SU-DHL-6 (cell line): ENCODE data around the gene SPRR2B.
"Not testable (repeated sequence)": the region's sequence is repeated elsewhere in the genome, so short reads cannot be mapped to it uniquely, and the experiment has no call there.

ENCODE experiments used
- H2AFZ ChIP-seq: fragments of 200-600 bp; sonication (generic); 2 replicates; pipeline ENCODE4 v1.6.1; 2014; ENCODE audit warnings: low read depth, mild to moderate bottlenecking, moderate library complexity, mixed read lengths, antibody characterized with exemption, low read length; ENCODE audit not compliant: severe bottlenecking
- H3F3A ChIP-seq: fragments of 200-600 bp; shearing (Covaris generic); 2 replicates; pipeline ENCODE4 v1.6.0; 2016; ENCODE audit warnings: antibody characterized with exemption, mild to moderate bottlenecking; ENCODE audit not compliant: insufficient read depth
- H3K27ac ChIP-seq: fragments of 200-600 bp; sonication (generic); 2 replicates; pipeline ENCODE4 v1.5.1; 2016; ENCODE audit warnings: low read depth, mild to moderate bottlenecking, low read length, moderate library complexity, mixed read lengths
- H3K27me3 ChIP-seq: fragments of 200-600 bp; sonication (generic), shearing (Covaris generic); 2 replicates; pipeline ENCODE4 v1.6.0; 2014; ENCODE audit warnings: mild to moderate bottlenecking, low read length
- H3K36me3 ChIP-seq: fragments of 200-600 bp; sonication (generic); 2 replicates; pipeline ENCODE4 v1.6.1; 2014; ENCODE audit warnings: mild to moderate bottlenecking, low read length, mixed read lengths
- H3K4me2 ChIP-seq: fragments of 300-600, 200-600 bp; shearing (Covaris generic), sonication (generic); 2 replicates; pipeline ENCODE4 v1.6.0; 2014; ENCODE audit warnings: low read length, low read depth, mild to moderate bottlenecking; ENCODE audit not compliant: poor library complexity, severe bottlenecking
- H3K4me3 ChIP-seq: fragments of 200-600 bp; sonication (generic); 2 replicates; pipeline ENCODE4 v1.5.1; 2014; ENCODE audit warnings: antibody characterized with exemption, low read length, mild to moderate bottlenecking, mixed read lengths; ENCODE audit not compliant: insufficient read depth, poor library complexity, severe bottlenecking
- H3K79me2 ChIP-seq: fragments of 200-600 bp; sonication (generic); 2 replicates; pipeline ENCODE4 v1.6.1; 2014; ENCODE audit warnings: mild to moderate bottlenecking, low read length, moderate library complexity; ENCODE audit not compliant: insufficient read depth
- H3K9ac ChIP-seq: fragments of 200-600 bp; sonication (generic); 2 replicates; pipeline ENCODE4 v1.7.0; 2014; ENCODE audit warnings: mild to moderate bottlenecking, low read length
- H3K9me2 ChIP-seq: fragments of 200-600 bp; sonication (generic); replicated peaks from 2 replicates; pipeline ENCODE4 v1.6.1; 2014; ENCODE audit warnings: low read length; ENCODE audit not compliant: insufficient read depth
- H3K9me3 ChIP-seq: fragments of 200-600 bp; sonication (generic); 2 replicates; pipeline ENCODE4 v1.6.1; 2014; ENCODE audit warnings: low read length, mixed read lengths; ENCODE audit not compliant: insufficient read depth
- H4K20me1 ChIP-seq: fragments of 200-600 bp; sonication (generic); 2 replicates; pipeline ENCODE4 v1.6.1; 2014; ENCODE audit warnings: low read depth, mild to moderate bottlenecking, antibody characterized with exemption, low read length, moderate library complexity, mixed read lengths
- EZH2phosphoT487 ChIP-seq: fragments of 200-600 bp; sonication (generic), shearing (Covaris generic); conservative IDR thresholded peaks from 2 replicates; pipeline ENCODE4 v1.6.1; 2018; ENCODE audit warnings: mild to moderate bottlenecking, antibody characterized with exemption, low read length, moderate library complexity, mixed read lengths
- TF ChIP-seq, protein P1 (sequence below): fragments of 200-600 bp; sonication (generic); IDR thresholded peaks from one replicate; pipeline ENCODE4 v1.5.1; 2017; ENCODE audit warnings: antibody characterized with exemption, mild to moderate bottlenecking, low read length, moderate library complexity; ENCODE audit not compliant: insufficient read depth, poor library complexity, severe bottlenecking

The SPRR2B gene

GRCh38 chr1:153028766-153029165 lies 42.6 kb downstream of the SPRR2B start:
- Histone ChIP-seq H3F3A (no peaks in the 10 kb centered on the region), H3K27ac (no peak overlapping the region), H3K36me3 (no peaks in the 10 kb centered on the region), H2AFZ (no peak overlapping the region), H3K27me3 (no peaks in the 10 kb centered on the region), H3K9me2 (no peaks in the 10 kb centered on the region), H3K9me3 (no peaks in the 10 kb centered on the region), H4K20me1 (no peaks in the 10 kb centered on the region), H3K4me3 (no peak overlapping the region), H3K9ac (no peak overlapping the region), H3K4me2 (no peak overlapping the region), H3K79me2 (no peaks in the 10 kb centered on the region)
- TF ChIP-seq, protein P1, sequence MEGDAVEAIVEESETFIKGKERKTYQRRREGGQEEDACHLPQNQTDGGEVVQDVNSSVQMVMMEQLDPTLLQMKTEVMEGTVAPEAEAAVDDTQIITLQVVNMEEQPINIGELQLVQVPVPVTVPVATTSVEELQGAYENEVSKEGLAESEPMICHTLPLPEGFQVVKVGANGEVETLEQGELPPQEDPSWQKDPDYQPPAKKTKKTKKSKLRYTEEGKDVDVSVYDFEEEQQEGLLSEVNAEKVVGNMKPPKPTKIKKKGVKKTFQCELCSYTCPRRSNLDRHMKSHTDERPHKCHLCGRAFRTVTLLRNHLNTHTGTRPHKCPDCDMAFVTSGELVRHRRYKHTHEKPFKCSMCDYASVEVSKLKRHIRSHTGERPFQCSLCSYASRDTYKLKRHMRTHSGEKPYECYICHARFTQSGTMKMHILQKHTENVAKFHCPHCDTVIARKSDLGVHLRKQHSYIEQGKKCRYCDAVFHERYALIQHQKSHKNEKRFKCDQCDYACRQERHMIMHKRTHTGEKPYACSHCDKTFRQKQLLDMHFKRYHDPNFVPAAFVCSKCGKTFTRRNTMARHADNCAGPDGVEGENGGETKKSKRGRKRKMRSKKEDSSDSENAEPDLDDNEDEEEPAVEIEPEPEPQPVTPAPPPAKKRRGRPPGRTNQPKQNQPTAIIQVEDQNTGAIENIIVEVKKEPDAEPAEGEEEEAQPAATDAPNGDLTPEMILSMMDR = no peak
- no peak for TF ChIP-seq EZH2phosphoT487

- no peak overlapping the region for H3K4me3 ChIP-seq
- no peak overlapping the region for H3K27ac ChIP-seq
- no peak for TF ChIP-seq EZH2phosphoT487
- TF ChIP-seq, protein P1 = no peak
- no peak overlapping the region for H3K4me2 ChIP-seq
- H3K9ac ChIP-seq = no peak overlapping the region
- no peaks in the 10 kb centered on the region for H4K20me1 ChIP-seq
- H3K36me3 ChIP-seq = no peaks in the 10 kb centered on the region
- H3F3A ChIP-seq = no peaks in the 10 kb centered on the region
- no peaks in the 10 kb centered on the region for H3K9me3 ChIP-seq
- no peaks in the 10 kb centered on the region for H3K27me3 ChIP-seq
- no peak overlapping the region for H2AFZ ChIP-seq
- H3K79me2 ChIP-seq = no peaks in the 10 kb centered on the region
- H3K9me2 ChIP-seq = no peaks in the 10 kb centered on the region
Observed at GRCh38 chr1:153025797-153026196, 45.6 kb downstream of the SPRR2B start.

- Histone ChIP-seq H3K4me2 (no peak overlapping the region), H3K27me3 (no peaks in the 10 kb centered on the region), H3K9me3 (no peaks in the 10 kb centered on the region), H3K9ac (no peak overlapping the region), H3K4me3 (no peak overlapping the region), H3K9me2 (no peaks in the 10 kb centered on the region), H3K36me3 (no peaks in the 10 kb centered on the region), H3K27ac (no peak overlapping the region), H4K20me1 (no peaks in the 10 kb centered on the region), H3K79me2 (no peaks in the 10 kb centered on the region), H2AFZ (no peak overlapping the region), H3F3A (no peaks in the 10 kb centered on the region)
- TF ChIP-seq EZH2phosphoT487 = no peak
- TF ChIP-seq, protein P1 = no peak
Observed at GRCh38 chr1:153024413-153024812, 47.0 kb downstream of the SPRR2B start.

GRCh38 chr1:153023109-153023508 lies 48.3 kb downstream of the SPRR2B start:
- no peaks in the 10 kb centered on the region for H3K9me3 ChIP-seq

DNA sequence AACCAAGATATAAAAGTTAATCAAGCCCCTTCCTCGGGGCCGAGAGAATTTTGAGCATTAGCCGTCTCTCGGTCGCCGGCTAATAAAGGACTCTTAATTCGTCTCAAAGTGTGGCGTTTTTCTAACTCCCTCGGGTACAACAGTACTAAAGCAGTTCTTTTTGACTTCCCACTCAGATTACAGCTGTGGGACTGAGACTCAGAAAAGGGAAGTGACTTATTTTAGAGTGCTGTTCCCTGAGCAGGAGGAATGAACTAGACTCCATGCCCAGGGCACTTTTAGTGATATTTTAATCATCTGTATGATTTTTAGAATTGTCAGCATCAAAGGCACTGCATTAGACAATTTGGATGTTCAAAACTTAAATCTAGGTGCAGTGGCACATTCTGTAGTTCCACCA lies 49.1 kb downstream of the SPRR2B start:
- not testable (repeated sequence) for H3K79me2 ChIP-seq, H3K27me3 ChIP-seq, H4K20me1 ChIP-seq

More at GRCh38 chr1:153023109-153023508, 48.3 kb downstream of the SPRR2B start:
- no peaks in the 10 kb centered on the region for H3K9me2 ChIP-seq
- H4K20me1 ChIP-seq = no peaks in the 10 kb centered on the region
- H3K27me3 ChIP-seq = no peaks in the 10 kb centered on the region
- H3K27ac ChIP-seq = no peak overlapping the region
- H3F3A ChIP-seq = no peaks in the 10 kb centered on the region
- no peak overlapping the region for H3K4me2 ChIP-seq
- no peak overlapping the region for H3K9ac ChIP-seq
- TF ChIP-seq, protein P1 = no peak
- no peak for TF ChIP-seq EZH2phosphoT487
- H3K79me2 ChIP-seq = no peaks in the 10 kb centered on the region
- H3K36me3 ChIP-seq = no peaks in the 10 kb centered on the region
- no peak overlapping the region for H2AFZ ChIP-seq
- no peak overlapping the region for H3K4me3 ChIP-seq

More for the DNA sequence above, 49.1 kb downstream of the SPRR2B start:
- H2AFZ ChIP-seq, H3K4me2 ChIP-seq, H3F3A ChIP-seq, H3K27ac ChIP-seq, H3K9me2 ChIP-seq, H3K9me3 ChIP-seq, H3K36me3 ChIP-seq, H3K9ac ChIP-seq, H3K4me3 ChIP-seq: not testable (repeated sequence)
